ENCODE measurements around the gene MYO9B.
A peak's percentile ranks its signal among the peaks of the same experiment; 100 is the strongest.

The MYO9B gene

DNA sequence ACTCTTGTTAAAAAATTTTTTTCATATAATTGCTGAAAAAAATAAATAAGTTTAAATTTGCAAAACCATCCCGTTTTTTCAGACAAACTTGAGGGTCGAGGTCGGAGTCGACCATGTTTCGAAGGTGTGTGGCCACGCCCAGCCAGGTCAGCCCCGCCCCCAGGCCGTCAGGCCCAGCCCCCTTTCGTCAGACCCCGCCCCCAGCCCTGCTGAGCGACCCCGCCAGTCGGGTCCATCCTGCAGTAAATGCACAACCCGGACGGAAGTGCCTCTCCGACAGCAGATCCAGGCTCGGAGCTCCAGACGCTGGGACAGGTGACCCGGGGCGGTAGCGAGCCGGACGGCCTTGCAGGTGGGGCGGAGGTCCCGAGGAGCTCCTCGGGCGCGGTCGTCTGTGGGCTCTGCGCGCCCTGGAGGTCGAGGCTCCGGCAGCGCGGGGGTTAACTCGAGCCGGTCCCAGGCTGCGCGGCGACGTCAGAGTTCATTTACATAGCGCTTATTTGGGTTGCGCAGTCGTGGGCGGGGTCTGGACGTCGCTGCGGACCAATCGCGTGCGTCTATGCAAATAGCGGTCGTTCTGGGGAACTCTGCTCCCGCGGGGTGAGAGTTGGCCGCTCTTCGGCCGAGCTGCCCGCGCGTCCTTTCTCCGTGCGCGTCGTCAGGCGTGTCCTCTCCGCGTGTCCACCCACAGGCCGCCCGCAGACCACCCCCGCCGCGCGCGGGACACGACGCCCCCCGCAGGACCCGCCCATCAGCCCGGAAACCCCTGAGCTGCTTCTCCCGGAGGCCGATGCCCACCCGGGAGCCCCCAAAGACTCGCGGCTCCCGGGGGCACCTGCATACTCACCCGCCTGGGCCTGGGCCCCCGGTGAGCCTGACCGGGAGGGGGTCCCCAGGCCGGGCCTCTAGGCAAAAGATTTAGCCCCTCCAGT, 150.7 kb downstream of the MYO9B start, which contains the start of gene OCEL1:
TSS of gene OCEL1 (plus strand) at position 225 of the 932 bp plus-strand sequence. CDS start at position 247, 22 bp downstream.
- peak; percentile 98 for DNase-seq

DNA sequence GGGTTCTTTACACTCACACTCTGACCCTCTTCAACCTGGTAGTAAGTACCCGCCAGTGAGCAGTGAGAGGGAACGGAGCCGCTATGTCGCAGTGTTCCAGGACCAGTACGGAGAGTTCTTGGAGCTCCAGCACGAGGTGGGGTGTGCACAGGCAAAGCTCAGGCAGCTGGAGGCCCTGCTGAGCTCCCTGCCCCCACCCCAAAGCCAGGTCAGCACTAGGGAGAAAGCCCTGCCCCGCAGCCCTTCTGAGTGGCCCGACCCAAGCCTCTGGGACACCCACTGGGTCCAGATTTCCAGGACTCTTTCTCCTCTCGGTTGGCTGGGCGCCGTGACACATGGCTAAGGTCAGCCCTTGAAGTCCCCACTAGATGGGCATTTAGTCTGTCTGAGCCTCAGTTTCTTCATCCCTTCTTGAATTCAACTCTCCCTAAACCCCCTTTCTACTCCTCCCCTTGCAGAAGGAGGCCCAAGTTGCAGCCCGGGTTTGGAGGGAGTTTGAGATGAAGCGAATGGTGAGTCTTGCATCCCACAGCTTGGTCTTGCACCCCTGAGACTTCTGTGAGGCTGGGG, 152.3 kb downstream of the MYO9B start:
- no peak for DNase-seq

DNA sequence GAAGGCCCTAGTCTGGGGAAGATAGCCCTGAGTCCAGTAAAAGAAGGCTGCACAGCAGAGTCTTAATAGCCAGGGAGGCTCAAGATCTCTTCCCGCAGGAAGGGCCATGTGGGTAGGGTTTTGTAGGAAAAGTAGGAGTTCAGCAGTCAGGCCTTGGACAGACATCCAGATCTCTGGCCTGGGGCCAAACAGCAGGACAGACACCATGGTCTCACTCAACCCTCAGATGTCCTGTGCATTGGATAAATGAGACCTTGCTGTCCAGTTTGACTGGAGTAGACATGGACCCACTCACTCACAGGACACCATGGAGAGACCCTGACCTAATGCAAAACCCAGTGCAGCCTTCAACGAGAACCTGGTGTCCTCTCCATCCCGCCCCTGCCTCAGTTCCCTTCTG, 154.3 kb downstream of the MYO9B start:
- no peak for DNase-seq

DNA sequence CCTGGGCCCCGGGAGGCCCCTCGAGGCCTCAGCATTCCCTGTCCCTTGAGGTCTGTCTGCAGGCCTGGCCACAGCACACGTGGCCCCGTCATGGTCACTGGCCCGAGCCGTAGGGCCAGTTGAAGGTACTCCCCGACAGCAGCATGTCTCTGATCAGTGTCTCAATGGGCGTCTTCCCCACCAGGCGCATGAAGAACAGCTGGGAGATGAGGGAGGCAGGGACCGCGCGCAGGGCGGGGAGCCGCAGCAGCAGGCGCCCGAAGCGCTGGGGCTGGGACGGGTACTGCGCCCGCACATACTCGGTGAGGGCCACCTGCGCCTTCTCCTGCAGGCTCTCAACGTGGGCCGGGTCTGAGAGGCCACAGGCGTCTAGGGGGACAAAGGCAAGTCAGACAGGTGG, 156.7 kb downstream of the MYO9B start:
- no peak for DNase-seq

DNA sequence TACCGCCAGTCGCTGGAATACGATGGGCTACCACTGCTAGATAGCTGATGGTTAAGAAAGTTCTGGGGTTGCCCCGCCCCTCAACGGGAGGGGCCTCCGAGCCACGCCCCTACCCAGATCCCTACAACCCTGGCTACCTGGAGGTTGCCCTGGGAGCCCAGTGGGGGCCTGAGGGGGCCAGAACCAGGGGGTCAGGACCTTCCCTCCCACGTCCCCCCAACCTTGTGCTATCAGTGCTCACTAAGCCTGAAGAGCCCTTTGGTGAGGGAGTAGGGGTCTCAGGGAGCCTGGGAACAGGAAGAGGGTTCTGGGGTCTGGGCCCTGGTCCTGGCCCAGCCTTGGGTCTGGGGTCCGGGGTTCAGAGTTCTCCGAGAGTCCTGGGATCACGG, 159.3 kb downstream of the MYO9B start:
- DNase-seq, result no peak

DNA sequence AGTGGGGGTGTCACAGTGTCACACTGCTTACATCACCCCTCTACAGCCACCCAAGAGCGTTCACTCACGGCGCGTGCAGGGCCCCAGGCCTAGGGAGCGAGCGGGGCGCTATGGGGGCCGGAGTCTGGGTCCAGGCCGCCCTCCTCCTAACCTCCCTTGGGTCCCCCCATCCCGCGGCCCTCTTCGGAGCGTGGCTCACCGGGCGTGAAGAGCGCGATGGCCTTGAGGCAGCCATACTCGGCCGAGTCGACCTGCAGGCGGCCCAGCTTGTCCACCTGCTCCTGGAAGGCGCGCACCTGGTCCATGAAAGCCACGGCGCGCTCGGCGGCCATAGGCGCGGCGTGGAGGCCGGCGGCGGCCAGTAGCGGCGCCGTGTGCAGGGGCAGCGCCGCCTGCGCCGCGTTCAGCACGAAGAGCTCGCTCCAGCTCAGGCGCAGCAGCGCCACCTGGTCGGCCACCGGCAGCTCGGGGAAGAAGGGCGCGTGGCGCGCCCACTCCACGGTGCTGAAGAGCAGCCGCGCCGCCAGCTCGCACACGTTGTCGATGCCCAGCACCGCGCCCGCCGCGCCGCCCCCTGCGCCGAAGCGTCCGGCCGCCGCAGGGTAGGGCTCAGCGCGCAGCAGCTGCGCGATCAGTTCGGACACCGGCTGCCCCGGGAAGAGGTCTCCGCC, 159.9 kb downstream of the MYO9B start:
- no peak for DNase-seq

DNA sequence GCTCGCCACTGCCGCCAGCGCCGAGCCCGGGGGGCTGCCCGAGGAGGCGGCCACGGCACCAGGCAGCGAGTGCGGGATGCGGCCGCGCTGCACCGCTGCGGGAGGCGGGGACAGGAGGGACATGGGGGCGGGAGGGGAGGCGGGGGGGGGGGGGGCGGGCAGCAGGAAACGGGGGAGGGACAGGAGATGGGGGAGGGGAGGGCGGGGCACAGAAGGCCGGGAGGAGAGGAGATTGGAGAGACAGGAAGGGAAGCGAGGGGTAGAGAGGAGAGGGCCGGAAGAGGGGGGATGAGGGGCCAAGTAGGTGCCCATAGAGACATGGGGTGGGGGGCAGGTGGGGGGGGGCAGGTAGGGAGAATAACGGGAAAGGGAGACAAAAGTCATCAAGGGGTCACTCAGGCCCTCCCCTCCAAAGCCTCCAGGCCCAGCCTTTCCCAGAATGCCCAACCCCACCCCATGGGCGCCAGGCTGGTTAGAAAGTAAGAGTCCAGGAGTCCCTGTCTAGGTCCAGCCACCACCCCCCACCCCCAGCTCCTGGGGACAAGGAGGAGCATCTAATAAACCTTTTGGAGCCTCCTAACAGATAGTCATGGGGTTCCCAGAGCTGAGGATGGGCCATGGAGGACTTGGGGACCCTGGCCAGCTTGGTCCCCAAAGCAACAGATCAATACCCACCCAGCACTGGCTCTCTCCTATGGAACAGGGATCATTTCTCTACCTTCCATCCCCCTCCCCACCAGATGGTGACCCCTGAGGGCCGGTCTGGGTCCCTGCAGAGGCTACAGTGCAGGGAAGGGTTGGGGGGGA, 160.6 kb downstream of the MYO9B start:
- DNase-seq, result no peak

DNA sequence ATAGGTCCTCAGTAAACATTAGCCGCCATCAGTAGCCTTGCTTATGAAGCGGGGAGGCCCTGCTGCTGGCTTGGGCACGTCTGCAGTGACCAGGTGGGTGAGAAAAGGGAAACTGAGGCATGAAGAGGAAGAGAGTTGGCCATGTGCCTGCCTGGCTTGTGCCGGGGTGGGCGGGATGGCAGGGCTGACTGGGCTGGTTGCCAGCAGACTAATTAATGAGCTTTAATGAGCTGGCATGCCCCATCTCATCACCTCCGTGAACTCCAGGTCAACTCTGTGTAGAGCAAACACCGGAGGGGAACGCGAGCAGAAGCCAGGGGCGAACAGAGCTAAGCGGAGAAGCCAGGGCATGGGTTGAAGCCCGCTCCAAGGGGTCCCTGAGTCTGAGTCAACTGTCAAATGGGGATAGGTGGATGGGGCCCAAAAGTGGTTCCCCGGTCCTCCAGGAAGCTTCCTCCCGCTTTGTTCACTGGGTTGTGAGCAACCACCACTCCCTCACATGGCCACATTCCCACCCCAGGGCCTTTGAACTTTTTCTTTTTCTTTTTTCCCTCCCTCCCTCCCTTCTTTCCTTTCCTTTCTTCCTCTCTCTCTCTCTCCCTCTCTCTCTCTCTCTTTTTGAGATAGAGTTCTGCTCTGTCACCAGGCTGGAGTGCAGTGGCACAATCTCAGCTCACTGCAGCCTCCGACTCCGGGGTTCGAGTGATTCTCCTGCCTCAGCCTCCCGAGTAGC, 161.4 kb downstream of the MYO9B start:
- no peak for DNase-seq

DNA sequence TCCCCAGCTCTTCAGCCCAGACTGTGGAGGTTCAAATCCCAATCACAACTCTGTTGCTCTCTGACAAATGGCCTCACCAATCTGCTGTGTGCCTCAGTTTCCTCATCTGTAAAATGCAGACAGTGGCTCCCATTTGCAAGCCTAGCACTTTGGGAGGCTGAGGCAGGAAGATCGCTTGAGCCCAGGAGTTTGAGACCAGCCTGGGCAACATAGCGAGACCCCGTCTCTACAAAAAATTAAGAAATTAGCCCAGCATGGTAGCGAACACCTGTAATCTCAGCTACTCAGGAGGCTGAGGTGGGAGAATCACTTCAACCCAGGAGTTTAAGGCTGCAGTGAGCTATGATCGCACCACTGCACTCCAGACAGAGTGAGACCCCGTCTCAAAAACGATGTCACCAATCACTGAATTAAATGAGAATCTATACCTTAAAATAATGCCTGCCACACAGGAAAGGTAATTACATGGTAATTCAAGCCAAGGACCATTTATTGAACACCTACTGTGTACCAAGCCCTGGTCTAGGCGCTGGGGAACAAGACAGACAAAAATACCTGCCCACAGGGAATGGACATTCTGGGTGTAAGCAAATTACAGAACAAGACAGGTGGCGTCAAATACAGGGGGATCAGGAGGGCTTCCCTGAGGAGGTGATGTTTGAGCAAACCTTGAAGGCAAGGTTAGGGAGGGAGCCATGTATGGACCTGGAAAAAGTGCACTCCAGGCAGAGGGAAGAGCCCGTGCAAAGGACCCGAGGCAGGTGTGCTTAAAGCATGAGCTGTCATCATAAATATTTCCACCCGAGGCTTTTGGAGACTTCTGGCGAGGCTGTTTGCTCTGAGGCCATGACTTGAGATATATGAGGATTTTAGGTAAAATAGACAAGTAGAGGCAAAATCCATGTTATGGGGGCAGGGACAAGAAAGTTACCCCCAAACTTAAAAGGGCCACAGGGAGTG, 162.4 kb downstream of the MYO9B start:
- DNase-seq, result no peak

DNA sequence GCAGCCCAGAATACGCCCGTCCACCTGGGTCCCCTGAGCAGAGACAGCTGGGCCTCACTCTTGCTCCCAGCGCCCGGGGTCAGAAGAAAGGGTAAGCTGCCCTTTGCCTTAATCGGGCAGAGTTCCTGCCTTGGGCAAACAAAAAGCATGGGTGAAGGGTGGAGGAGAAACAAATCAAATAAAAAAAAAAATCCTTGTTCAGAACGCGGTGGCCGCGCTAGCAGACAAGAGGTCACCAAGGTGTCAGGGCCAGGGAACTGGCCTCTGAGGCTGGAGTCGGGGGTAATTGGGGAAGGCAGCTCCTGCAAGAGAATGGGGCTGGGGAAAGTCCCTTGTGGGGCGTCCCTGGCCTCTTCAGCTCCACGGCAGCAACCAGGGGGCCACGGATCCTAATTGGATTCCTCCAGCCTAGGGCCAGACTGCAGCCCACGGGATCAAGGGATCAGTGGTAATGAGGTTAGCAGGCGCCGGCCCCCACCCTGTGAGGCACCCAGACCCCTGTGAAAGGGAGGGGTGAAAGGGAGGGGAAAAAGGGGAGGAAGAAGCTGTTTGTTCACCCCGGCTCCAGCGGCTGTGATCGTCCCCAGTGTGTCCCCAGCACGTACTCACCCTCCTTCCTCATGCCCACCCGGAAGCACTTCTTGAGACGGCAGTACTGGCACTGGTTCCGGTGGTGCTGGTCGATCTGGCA, 164.6 kb downstream of the MYO9B start:
- no peak for DNase-seq

DNA sequence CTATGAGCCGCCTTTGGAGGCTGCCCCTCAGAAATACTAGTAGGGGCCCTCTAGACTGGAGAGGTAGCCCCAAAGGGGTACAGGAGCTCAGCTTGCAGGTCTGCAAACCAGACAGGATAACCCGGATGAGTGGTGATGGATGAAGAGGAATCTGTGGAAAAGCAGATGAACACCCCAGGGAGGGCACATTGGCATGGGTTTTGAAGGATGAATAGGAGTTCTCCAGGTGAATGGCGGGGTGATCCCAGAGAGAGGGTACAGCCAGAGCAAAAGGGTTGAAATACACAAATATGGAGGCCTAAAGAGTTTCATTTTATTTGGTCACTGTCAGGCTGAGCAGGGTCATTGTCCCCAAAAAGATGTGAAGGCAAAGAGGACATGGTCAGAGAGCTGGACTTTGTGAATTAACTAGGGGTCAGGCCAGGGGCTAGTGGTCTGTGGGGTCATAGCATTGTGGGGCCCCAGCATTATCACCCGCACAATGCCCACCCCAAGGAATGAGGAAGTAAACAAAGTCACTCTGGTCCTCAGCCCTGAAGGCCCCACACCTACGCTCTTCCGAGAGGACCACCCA, 165.3 kb downstream of the MYO9B start:
- no peak for DNase-seq

DNA sequence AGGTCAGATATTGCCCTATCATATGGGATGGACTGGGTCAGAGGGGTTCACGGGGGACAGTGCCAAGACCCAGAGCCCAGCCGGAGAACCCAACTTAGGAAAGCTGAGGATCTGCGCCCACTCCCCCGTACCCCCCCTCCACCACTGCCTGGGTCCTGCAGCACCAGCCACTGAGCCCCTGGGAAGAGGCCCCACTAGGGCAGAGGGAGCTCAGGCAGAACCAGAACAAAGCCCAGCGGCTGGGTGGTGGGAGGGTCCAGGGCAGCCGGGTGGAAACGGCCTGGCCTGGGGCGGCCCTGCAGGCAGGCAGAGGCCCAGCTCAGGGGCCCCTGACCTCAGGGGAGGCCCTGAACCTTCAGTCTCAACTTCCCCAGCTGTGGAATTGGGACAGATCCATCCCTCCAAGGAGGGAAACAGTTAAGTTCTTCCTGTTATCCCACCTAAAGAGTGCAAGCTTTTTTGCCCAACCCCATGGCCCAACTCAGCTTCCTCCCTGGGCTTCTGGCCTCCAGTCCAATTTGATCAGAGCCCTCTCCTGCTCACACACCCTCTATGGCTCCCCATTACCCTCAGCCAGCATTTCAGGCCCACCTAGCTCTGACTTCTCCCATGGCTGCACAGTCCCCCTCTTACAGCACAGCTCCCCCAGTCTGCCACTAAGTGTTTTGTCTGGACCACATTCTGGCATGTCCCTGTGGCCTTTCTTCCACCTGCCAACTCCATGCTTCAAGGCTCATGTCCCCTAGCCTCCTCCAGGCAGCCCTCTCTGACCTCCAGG, 167.0 kb downstream of the MYO9B start:
- no peak for DNase-seq

DNA sequence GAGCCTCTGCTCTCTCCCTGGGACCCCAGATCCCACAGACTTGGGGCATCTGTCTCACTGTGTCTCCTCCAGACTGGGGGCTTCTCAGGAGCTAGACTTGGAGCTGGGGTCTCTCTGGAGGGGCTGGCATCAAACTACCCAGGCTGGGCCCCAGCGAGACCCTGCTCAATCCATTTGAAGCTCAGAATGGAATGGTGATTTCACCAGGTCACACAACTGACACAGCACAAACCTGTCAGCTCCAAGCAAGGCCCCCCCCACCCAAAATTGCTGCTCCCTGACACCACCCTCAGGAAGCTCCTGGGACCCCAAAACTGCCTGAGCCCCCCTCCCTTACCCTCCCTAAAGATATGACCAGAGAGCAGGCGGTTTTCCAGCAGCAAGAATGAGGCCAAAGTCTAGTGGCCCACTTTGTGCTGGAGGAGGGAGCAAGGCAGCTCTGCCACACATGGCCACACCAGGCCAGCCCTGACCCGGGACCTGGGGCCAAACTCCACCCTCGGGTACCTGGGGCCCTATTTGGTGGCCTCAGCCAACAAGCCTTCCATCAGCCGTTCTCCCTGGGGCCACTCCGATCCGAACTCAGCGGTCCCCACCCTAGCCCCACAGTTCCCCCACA, 167.7 kb downstream of the MYO9B start:
- no peak for DNase-seq

DNA sequence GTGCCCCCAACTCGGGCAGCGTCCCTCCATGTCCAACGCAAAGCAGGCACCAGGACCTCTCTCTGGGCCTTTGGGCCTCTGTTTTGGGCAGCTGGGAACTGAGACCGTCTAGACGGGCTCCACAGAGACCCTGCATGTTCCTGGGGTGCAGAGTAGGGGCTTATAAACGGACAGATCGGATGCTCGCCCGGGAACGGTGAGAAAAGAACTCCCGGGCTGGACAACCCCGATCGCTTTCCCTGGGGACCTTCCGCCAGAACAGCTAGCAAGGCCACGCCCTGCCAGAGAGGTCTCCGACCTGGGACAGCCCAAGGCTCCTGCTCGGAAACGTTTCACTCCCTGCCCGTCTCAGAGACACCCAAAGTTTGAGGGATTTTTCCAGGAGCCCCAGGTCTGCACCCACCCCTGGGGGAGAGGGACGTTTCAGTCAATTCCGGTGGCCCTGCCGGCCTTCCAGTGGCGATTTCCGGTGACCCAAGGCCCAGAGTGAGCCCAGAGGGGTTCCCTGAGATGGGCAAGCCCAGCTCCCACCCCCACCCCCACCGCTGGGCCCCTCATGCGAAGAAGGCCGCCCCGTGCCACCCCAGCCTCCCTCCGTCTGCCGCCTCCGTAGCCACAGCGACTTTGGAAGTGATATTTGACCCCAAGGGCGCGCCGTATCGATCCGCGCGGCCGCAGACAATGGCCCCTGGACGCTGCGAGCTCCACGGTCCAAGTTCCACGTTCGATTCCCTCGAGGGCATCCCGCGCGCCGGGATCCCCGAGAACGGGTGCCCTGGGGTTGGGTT, 168.4 kb downstream of the MYO9B start:
- DNase-seq, result no peak

DNA sequence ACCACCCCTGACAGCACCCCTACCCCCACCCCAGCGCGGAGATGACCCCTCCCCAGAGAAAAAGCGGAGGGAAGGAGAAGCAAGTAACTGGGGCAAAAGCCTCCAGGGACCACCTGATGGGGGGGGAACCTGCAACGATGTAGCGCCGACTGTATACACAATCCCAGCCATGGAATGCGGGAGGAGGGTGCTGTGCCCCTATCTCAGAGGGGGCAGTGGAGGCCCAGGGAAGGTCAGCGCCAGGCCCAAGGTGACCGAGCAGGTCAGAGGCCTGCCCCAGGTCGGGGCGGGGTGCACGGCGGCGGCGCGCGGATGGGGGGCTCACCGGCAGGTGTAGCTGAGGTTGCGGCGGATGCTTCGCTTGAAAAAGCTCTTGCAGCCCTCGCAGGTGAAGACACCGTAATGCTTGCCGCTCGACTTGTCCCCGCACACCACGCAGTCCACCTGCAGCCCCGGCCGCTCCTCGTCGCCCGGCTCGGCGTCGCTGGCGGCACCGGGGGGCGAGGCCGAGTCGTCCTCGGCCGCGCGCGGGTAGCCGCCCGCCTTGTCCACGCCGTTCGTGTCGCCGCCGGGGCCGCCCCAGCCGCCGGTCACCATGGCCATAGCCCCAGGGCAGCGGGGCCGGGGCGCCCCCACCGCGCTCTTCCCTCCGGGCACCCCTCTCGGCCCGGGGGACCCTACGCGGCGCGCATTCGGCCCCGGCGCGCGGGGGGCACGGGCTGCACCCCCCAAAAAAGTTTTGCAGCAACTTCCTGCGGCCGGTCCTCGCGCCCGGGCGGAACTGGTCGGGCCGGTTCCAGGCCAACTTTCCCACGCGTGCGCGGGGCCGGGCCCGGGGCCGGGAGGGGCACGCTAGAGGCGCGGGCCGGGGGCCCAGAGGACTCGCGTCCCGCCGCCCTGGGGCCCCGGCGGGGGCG, 169.3 kb downstream of the MYO9B start:
- no peak for DNase-seq

DNA sequence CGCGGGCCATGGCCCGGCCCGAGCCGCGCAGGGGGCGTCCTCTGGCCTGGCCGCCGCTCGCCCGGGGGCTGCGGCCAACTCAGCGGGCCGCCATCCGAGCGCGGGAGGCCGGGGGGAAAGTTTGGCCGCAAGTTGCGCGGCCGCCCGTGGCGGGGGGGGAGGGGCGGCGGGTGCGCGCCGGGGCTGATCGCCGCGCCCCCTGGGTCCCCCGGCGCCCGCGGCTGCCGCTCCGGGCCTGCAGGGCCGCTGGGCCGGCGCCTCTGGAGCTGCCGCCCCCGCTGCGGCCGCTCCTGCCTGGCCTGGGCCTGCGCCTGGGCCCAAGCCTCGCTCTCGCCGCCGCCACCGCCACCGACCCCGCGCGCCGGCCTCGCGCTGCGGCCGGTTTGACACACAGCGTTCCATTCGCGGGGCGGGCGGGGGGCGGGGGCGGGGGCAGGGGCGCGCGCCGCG, 170.0 kb downstream of the MYO9B start, which contains the start of gene NR2F6:
TSS of gene NR2F6 (minus strand) at position 385 of the 450 bp plus-strand sequence. CDS start 699 bp downstream, outside the sequence.
- DNase-seq, result no peak

Data from NCI-H524 treated with DMSO at 0.1 percent for 48 hours (cell line).